ENCODE data around the gene SERPINA12. TPM values are rescaled to one million over a fixed set of nuclear protein-coding genes. Genes with fewer than 3 reads are reported as not detected.

Gene SERPINA12
- total and polyA plus RNA-seq, 7 donors: not detected

- DNase-seq: no peak
- TF ChIP-seq CTCF (IDR thresholded peaks at IDR 0.05): no peak
- no peak for ATAC-seq
- Histone ChIP-seq H3K27ac (no peak overlapping the region), H3K4me1 (no peaks in the 10 kb centered on the region), H3K36me3 (ENCODE audit: insufficient read depth in 1 of 2, low read depth in 1 of 2) (no peaks in the 10 kb centered on the region), H3K9me3 (no peaks in the 10 kb centered on the region), H3K4me3 (no peak overlapping the region), H3K27me3 (ENCODE audit: insufficient read depth in 3 of 3, low read length in 2 of 3) (no peaks in the 10 kb centered on the region)
- intact Hi-C loops (cut with DNase I): no loop called here
- WGBS, 3 donors: 85 to 91% (median 87%) methylated on average over 8 of the region's 8 CpGs
These were observed 37.9 kb upstream of the SERPINA12 start for GRCh38 chr14:94547151-94547680.

- 59 to 68% (median 60%) methylated on average over 15 of the region's 15 CpGs for WGBS, 3 donors
- H3K4me3 ChIP-seq: no peak overlapping the region
These were observed 36.0 kb upstream of the SERPINA12 start for GRCh38 chr14:94545131-94545841.

GRCh38 chr14:94544726-94545125, 35.5 kb upstream of the SERPINA12 start:
- 61 to 72% (median 64%) methylated on average over 7 of the region's 7 CpGs for WGBS, 3 donors
- Histone ChIP-seq H3K27ac (no peak overlapping the region), H3K4me1 (no peaks in the 10 kb centered on the region), H3K9me3 (no peaks in the 10 kb centered on the region), H3K27me3 (ENCODE audit: insufficient read depth in 3 of 3, low read length in 2 of 3) (no peaks in the 10 kb centered on the region), H3K36me3 (ENCODE audit: insufficient read depth in 1 of 2, low read depth in 1 of 2) (no peaks in the 10 kb centered on the region), H3K4me3 (no peak overlapping the region)
- no peak for TF ChIP-seq CTCF (IDR thresholded peaks at IDR 0.05)
- no peak for DNase-seq
- intact Hi-C loops (cut with DNase I): no loop called here
- no peak for ATAC-seq

More at GRCh38 chr14:94545131-94545841, 36.0 kb upstream of the SERPINA12 start:
- Histone ChIP-seq H3K9me3 (no peaks in the 10 kb centered on the region), H3K36me3 (ENCODE audit: insufficient read depth in 1 of 2, low read depth in 1 of 2) (no peaks in the 10 kb centered on the region), H3K27ac (no peak overlapping the region), H3K4me1 (no peaks in the 10 kb centered on the region), H3K27me3 (ENCODE audit: insufficient read depth in 3 of 3, low read length in 2 of 3) (no peaks in the 10 kb centered on the region)
- intact Hi-C loops (cut with DNase I): no loop called here
- no peak for ATAC-seq
- no peak for TF ChIP-seq CTCF (IDR thresholded peaks at IDR 0.05)
- no peak for DNase-seq

- no peak overlapping the region for H3K27ac ChIP-seq
- ATAC-seq (no peak), DNase-seq (no peak)
- H3K27me3 ChIP-seq (ENCODE audit: insufficient read depth in 3 of 3, low read length in 2 of 3): no peaks in the 10 kb centered on the region
- no peaks in the 10 kb centered on the region for H3K9me3 ChIP-seq
- no peak for TF ChIP-seq CTCF (IDR thresholded peaks at IDR 0.05)
- H3K4me3 ChIP-seq: no peak overlapping the region
- no peaks in the 10 kb centered on the region for H3K4me1 ChIP-seq
- WGBS, 3 donors: 66 to 73% (median 66%) methylated on average over 15 of the region's 15 CpGs
- no peaks in the 10 kb centered on the region for H3K36me3 ChIP-seq (ENCODE audit: insufficient read depth in 1 of 2, low read depth in 1 of 2)
- intact Hi-C loops (cut with DNase I): no loop called here
These were observed 34.3 kb upstream of the SERPINA12 start for GRCh38 chr14:94543449-94544124.

All from psoas muscle (tissue), 8 donors.